NCI-H1694 (cell line): ENCODE results near the gene ACBD6.
"Not testable (repeated sequence)": the region's sequence is repeated elsewhere in the genome, so short reads cannot be mapped to it uniquely, and the experiment has no call there.

Experiments used
- DNase-seq: peaks from one replicate; lab custom pipeline; 2025; lab: John Stamatoyannopoulos, UW

The ACBD6 gene

DNA sequence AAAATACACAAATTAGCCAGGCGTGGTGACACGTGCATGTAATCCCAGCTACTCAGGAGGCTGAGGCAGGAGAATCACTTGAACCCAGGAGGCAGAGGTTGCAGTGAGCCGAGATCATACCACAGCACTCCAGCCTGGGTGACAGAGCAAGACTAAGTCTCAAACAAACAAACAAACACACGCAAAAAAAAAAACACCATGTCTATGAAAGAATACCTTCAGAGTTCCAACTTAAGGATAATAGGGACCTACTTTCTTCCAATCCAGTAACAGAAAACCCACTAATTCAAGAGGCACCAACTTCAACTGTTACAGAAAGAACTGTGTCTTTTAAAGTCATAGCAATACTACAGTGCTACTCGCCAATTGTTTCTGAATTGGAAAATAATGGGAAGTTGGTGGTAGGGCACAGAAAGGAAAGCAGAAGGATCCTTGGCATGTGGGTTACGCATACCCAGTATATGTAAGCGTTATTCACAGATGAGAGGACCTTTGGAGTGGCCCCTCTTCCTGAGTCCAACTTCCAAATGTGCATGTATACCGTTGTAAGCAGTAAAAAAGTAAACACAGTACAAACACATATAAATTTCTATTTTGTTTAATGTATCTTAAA, 87.0 kb downstream of the ACBD6 start:
- DNase-seq = no peak

DNA sequence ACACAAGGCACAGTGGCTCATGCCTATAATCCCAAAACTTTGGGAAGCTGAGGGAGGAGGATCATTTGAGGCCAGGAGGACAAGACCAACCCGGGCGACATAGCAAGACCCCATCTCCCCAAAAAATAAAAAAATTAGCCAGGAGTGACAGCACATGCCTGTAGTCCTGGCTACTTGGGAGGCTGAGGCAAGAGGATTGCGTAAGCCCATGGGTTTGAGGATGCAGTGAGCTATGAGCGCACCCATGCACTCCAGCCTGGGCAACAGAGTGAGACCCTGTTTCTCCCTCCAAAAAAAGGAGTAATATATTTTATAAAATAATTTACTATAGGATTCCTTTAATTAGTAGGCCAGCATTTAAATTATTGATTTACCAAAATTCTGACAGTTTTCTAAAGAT, 89.8 kb downstream of the ACBD6 start:
- DNase-seq = no peak

DNA sequence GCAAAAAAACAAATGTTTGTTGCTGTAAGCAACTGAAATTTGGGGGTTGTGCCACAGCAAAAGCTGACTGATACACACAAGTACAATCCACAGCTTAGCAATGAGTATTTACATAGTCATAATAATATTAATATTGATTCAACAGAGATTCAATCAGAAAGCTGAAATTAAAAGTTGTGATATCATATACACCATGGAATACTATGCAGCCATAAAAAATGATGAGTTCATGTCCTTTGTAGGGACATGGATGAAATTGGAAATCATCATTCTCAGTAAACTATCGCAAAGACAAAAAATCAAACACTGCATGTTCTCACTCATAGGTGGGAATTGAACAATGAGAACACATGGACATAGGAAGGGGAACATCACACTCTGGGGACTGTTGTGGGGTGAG, 94.2 kb downstream of the ACBD6 start:
- DNase-seq = not testable (repeated sequence)

DNA sequence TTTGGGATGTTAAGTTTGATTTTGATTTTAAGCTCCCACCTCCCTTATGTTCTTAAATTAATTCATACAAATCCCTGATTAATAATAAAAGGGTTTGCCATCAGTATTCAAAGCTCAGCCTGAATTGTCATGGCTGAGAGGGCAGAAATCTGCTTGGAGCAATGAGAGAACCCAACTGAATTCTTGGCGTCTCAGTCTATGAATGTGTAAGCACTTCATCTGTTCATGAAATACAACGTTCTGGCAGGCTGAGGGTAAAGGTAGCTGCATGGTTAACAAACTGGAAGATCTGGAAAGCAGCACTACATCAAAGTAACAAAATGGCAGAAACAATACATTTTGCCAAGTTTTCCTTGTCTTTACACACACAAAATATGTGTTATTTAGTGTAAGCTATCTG, 95.3 kb downstream of the ACBD6 start:
- DNase-seq = no peak

DNA sequence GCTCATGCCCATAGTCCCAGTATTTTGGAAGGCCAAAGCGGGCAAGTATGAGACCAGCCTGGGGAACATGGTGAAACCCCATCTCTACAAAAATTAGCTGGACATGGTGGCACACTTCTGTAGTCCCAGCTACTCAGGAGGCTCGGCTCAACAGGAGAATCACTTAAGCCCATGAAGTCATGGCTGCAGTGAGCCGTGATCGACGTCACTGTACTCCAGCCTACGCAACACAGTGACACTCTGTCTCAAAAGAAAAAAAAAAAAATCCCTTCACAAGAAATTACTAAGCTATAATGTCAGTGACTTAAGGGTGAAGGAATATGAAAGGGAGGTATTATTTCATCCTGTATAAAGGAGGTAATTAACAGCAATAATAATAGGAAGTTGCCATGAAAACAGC, 99.8 kb downstream of the ACBD6 start:
- DNase-seq = no peak

DNA sequence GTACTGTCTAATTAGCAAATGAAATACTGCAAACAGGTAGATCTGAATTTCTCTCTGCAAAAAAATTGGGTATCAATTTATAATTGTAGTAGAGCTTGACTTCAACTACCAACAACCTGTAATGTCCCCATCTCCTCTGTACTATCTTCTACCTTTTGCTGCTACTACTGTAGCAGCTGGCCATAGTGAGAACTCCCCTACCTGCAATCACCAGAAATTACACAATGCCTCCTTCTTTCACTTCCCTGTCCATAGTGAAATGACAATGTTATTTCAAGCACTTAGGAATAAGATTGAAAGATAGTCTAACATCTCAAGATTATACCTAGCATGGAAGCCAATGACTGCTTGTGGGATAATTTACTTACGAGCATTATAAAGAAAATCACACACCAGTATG, 100.4 kb downstream of the ACBD6 start:
- DNase-seq = no peak

DNA sequence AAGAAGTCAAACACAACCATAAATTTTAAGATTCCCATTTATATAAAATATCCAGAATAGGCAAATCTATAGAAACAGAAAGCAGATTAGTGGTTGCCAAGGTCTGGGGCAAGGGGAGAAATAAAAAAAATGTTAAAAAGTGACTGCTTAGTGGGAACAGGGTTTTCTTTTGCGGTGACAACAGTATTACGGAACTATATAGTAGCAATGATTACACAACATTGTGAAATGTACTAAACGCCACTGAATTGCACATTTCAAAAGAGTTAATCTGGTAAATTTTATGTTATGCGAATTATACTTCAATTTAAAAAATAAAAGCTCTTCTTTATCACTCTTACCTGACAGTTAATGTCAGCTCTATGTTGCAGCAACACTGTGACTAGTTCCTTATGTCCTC, 105.2 kb downstream of the ACBD6 start:
- DNase-seq = no peak

DNA sequence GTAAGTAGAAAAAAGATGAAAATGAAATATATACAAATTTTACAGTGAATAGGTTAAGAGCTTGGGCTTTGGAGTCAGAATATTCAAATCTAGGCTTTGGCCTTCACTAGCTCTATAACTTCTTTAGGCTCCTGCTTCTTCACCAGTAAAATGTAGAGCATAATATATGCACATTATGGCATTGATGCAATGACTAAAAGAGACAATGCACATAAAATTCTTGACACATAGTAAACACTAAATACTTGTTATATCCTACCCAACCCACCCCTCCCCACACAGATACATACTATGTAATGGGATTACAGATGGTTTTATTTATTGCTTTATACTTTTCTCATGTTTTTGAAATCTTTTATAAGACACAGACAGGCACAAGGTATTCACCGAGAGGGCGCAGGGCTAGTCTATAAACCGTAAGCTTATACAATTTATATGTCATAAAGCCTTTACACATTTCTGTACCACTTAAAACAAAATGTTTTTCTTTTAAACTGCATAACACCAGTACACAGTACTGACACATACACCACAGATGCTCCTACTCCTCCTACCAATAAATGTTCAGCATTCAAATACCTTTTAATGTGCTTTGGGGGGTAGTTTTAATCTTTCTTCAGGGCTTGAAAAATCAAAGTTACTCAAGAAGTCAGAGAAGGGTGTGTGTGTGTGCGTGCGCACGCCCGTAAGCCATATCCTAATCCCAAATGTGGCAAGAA, 109.8 kb downstream of the ACBD6 start:
- DNase-seq = no peak

DNA sequence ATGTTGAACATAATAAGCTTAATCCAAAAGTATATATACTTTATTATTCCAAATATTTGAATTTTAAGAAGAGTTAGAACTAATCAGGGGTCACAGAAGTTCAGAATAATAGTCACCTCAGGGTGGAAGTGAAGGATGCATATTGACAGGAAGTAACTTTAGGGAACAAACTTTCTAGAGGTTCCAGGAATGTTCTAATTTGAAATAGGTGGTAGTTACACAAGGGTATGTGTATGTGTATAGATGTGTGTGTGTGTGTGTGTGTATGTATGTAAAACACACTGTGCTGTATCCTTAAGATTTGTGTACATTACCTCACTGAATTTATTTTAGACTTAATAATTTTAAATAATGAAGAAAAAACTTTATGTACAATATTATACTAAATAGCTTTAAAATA, 110.4 kb downstream of the ACBD6 start:
- DNase-seq = no peak

DNA sequence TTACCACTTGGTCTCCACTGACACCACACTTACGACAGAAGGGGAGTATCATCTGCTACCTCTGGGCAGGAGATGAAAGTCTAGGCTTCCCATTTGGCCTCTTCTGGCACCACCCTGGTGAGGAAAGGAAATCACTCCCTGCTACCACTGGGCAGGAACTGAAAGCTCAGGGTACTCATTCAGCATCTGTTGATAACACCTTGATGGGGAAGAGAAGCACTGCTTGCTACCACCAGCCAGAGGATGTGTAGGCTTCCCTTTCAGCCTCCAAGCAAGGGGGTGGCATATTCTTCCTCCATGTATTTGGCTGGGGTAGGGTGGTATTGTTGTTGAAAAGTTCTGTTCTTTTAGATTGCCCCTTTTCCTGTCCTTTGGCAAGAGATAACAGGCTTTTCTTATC, 115.0 kb downstream of the ACBD6 start:
- DNase-seq = no peak

DNA sequence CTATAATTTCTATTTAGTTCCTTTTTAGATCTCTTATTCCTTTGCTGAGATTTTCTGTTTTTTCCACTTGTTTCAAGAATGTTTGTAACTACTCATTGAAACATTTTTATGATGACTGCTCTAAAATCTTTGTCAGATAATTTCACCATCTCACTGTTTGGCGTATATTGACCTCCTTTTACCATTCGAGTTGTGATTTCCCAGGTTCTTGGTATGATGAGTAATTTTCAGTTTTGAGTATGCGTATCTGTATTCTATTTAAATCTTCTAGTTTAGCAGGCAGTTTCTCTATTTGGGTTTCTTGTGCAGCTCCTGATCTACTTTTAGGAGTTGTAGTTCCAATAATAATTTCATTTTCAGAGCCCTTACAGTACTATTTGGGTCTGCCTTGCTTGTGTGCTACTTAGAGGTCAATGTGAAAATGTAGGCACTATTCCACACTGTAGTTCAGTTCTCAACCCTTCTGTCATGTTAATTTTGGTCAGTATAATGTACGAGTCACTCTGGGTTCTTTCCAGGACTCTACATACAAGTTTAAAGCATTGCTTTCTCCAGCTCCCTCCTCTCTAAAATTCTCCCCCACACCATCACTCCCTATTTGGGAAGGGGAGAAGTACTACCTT, 115.5 kb downstream of the ACBD6 start:
- DNase-seq = no peak

DNA sequence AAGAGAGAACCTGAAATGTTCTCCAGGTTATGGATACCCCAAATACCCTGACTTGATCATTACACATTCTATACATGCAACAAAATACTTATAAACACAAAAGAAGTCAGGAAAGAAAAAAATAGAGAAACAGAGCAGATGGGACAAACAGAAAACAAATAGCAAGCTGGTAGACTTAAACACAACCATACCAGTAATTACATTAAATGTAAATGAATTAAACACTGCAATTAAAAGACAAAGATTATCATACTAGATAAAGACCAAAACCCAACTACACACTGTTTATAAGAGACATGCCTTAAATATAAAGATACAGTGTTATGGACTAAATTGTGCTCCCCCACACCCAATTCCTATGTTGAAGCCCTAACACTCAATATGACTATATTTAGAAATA, 117.2 kb downstream of the ACBD6 start:
- DNase-seq = no peak

DNA sequence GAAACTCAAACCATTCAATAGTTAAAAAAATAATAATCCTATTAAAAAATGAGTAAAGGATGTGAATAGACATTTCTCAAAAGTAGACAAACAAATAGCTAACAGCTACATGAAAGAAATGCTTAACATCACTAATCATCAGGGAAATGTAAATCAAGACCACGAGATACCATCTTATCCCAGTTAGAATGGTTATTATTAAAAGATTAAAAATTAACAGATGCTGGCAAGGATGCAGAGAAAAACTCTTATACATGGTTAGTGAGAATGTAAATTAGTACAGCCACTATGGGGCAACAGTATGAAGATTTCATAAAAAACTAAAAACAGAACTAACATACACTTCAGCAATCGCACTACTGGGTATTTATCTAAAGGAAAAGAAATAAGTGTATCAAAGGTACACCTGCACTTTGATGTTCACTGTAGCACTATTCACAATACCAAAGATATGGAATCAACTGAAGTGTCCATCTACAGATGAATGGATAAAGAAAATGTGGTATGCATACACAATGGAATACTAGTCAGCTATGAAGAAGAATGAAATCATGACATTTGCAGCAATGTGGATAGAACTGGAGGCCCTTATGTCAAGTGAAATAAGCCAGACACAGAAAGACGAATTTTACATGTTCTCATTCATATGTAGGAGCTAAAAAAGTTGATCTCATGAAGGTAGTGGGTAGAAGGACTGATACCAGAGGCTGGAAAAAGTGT, 117.9 kb downstream of the ACBD6 start:
- no peak for DNase-seq

DNA sequence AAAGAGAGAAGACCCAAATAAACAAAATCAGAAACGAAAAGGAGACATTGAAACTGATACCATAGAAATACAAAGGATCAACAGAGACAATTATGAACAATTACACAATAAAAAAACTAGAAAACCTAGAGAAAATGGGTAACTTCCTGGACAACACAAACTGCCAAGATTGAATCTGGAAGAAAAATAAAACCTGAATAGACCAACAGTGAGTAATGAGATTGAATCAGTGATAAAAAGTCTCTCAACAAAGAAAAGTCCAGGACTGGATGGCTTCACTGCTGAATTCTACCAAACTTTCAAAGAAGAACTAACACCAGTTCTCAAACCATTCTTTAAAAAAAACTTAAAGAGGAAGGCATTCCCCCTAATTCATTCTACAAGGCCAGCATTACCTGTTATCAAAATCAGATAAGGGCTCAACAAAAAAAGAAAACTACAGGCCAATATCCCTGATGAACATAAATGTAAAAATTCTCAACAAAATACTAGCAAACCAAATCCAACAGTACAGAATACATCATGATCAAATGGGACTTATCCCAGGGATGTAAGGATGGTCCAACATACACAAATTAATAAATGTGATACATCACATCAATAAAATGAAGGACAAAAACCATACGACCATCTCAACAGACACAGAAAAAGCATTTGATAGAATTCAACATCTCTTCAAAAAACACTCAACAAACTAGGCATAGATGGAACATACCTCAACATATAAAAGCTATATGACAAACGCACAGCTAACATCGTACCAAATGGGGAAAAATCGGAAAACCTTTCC, 119.9 kb downstream of the ACBD6 start:
- DNase-seq = no peak

DNA sequence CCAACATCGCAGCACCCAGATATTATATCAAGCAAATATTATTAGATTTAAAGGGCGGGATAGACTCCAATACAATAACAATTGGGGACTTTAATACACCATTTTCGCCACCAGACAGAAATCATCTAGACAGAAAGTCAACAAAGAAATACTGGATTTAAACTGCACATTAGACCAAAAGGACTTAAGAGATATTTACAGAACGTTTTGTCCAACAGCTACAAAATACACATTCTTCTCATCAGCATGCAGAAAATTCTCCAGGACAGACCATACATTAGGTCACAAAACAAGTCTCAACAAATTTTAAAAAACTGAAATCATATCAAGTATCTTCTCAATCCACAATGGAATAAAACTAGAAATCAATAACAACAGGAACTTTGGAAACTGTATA, 121.2 kb downstream of the ACBD6 start:
- DNase-seq = no peak

DNA sequence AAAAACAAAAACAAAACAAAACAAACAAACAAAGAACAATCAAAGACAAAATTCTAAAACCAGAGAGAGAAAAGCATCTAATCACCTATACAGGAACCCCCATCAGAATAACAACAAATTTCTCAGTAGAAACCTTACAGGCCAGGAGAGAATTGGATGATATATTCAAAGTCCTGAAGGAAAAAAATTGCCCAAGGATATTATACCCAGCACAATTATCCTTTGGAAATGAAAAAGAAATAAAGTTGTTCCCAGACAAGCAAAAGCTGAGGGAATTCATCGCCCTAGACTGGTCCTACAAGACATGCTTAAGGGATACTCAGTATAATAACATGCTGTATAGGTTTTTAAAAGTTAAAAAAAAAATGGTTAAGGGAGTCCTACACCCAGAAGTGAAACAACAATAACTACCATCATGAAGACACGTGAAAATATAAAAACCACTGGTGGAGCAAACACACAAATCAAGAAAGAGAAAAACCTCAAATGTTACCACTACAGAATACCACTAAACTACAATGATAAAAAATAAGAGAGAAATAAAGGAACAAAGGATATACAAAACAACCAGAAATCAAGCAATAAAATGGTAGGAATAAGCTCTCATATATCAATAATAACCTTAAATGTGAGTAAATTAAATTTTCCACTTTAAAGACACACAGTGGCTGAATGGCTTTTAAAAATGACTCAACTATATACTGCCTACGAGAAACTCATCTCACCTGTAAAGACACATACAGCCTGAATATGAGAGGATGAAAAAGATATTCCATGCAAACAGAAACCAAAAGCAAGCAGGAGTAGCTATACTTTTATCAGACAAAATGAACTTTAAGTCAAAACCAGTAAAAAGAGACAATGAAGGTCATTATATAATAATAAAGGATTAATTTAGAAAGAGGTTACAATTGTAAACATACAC, 121.9 kb downstream of the ACBD6 start:
- no peak for DNase-seq

DNA sequence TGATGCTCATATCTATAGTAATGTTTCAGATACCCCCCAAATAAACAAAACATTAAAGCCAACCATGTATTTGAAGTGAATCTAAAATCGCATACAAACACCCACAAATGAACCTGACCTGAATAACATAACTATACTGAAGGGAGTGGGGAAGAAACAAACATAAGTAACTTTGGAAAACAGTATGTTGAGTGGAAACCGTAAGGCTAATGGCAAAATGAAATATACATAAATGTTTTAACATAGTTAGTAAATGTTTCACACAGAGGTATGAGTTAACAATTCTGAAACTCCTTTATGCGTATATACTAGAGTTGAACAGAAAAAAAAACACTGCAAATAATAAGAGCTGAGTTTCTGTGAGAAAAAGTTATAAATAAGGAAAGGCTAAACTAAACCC, 125.6 kb downstream of the ACBD6 start:
- DNase-seq = no peak

DNA sequence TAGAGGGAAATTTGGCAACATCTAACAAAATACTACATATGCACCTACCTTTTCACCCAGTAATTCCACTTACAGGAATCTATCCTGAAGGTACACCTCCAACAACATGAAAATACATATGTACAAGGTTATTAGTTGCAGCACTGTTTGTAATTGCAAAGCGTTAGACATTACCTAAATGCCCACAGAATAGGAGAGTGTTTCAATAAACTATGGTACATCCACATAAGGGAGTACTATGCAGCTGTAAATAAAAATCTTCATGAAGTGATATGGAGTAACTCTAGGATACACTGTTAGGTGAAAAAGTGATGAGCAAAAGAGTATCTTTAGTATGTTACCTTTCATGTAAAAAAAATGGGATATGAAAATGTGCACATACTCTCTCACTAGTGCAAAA, 126.1 kb downstream of the ACBD6 start:
- DNase-seq = no peak

DNA sequence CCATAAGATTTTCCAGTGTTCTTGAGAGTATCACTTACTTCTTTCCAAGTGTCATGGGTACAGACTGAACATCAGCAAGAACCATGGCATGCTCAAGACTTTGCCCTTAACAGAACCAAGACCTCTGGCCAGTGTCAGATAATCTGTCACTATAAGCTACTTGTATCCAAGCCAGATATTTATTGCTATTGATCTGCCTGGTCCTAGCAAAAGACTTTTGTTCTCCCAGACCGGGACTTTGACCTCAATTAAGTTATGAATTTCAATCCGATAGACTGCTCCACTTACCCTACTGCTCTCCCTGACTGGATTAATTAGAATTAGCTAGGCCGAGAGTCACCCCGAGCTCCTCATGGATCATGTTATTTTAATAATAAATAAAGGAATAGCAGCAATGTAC, 129.6 kb downstream of the ACBD6 start:
- DNase-seq = no peak

DNA sequence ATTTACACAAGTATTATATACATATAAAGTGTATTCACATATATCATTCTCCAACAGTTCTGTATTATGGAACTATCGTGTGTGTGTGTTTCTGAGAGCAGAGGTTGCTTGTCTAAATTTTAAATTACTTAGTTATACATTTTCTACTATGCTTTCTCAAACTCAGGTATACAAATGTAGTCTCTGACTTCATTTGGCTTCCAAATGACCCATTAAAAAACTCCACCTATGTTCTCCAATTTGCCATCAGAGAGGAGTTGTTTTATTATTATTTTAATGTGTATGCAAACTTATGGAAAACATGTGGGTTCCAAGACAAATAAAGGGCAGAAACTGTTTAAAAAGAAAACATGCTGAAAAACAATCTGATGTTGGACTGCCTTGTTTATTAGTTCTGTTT, 131.8 kb downstream of the ACBD6 start:
- no peak for DNase-seq

DNA sequence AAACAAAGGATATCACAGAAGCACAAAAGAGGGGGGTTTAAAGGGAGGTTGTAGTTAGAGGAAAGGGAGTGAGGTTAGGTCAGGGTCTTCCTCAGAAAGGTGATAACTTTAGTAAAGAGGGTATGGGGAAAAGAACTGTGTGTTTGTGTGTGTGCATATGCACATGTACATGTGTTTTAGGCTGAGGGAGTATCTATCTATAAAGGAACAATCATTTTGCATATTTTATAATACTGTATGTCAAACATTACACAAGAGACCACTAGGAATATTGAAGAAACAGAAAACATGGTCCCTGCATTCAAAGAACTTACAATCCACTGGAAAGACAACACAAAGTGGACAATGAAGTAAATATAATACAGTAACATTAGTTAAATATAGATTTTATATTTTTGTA, 132.2 kb downstream of the ACBD6 start:
- DNase-seq = no peak
